Astrocyte of the hippocampus (primary cell): Measurements from ENCODE around the gene KIF15.
"Not testable (repeated sequence)": the region's sequence is repeated elsewhere in the genome, so short reads cannot be mapped to it uniquely, and the experiment has no call there.

Experiments
- DNase-seq: peaks from one replicate; pipeline ENCODE4 v3.0.0; 2011; ENCODE audit warnings: low read depth, low spot score

KIF15 gene

GRCh38 chr3:44761424-44762169 is at the start of gene KIF15, which contains the start of gene KIAA1143:
TSS of gene KIF15 (plus strand) at chr3:44761794. CDS start at chr3:44761866, 72 bp downstream.
TSS of gene KIAA1143 (minus strand) at chr3:44761619. CDS start at chr3:44761602, 17 bp downstream.
- DNase-seq = peak; percentile 98

- peak; percentile 95 for DNase-seq
Measured at GRCh38 chr3:44712455-44713075, 49.0 kb upstream of the KIF15 start, which contains the start of gene ZNF502. TSS of gene ZNF502 (plus strand) at chr3:44712660. CDS start at chr3:44720262, 7,602 bp downstream.

- DNase-seq = peak; percentile 5
Measured at GRCh38 chr3:44721231-44722102, 40.1 kb upstream of the KIF15 start.

- DNase-seq = no peak
Measured at GRCh38 chr3:44722103-44722401, 39.5 kb upstream of the KIF15 start.

- DNase-seq = peak; percentile 94
Measured at GRCh38 chr3:44729384-44729910, 32.1 kb upstream of the KIF15 start, which contains the start of gene ZNF501. TSS of gene ZNF501 (plus strand) at chr3:44729635. CDS start at chr3:44734422, 4,787 bp downstream.

- no peak for DNase-seq
Measured at GRCh38 chr3:44734646-44735168, 26.9 kb upstream of the KIF15 start.

- DNase-seq = no peak
Measured at GRCh38 chr3:44761101-44761423, 532 bp upstream of the KIF15 start.

- DNase-seq = peak; percentile 12
Measured at GRCh38 chr3:44762170-44762677, 630 bp downstream of the KIF15 start.

- DNase-seq = no peak
Measured at GRCh38 chr3:44762690-44763089, 1.1 kb downstream of the KIF15 start.

GRCh38 chr3:44764248-44764647 is 2.7 kb downstream of the KIF15 start:
- DNase-seq = no peak

GRCh38 chr3:44771424-44772098 is 10.0 kb downstream of the KIF15 start:
- DNase-seq = no peak

- DNase-seq = no peak
Measured at GRCh38 chr3:44772099-44772442, 10.5 kb downstream of the KIF15 start.

- DNase-seq = no peak
Measured at GRCh38 chr3:44782891-44783290, 21.3 kb downstream of the KIF15 start.

- peak; percentile 48 for DNase-seq
Measured at GRCh38 chr3:44795197-44795596, 33.6 kb downstream of the KIF15 start.

- peak; percentile 4 for DNase-seq
Measured at GRCh38 chr3:44802011-44802410, 40.4 kb downstream of the KIF15 start.

- no peak for DNase-seq
Measured at GRCh38 chr3:44803298-44803697, 41.7 kb downstream of the KIF15 start.

GRCh38 chr3:44805960-44806359 is 44.4 kb downstream of the KIF15 start:
- no peak for DNase-seq

GRCh38 chr3:44814751-44815150 is 53.2 kb downstream of the KIF15 start:
- DNase-seq = no peak

- not testable (repeated sequence) for DNase-seq
Measured at GRCh38 chr3:44816334-44816733, 54.7 kb downstream of the KIF15 start.

GRCh38 chr3:44821206-44821605 is 59.6 kb downstream of the KIF15 start:
- DNase-seq = not testable (repeated sequence)
